ENCODE data around the gene FRS3. TPM values are rescaled to one million over a fixed set of nuclear protein-coding genes. Genes with fewer than 3 reads are reported as not detected.

FRS3 gene
- total and polyA plus RNA-seq, 8 donors, result 0.29 to 22.2 (median 3.6) TPM

GRCh38 chr6:41757271-41757670 is 22.4 kb downstream of the FRS3 start:
- no peak for TF ChIP-seq EP300 (IDR thresholded peaks at IDR 0.05)
- TF ChIP-seq POLR2A (IDR thresholded peaks at IDR 0.05), result no peak
- TF ChIP-seq CTCF (IDR thresholded peaks at IDR 0.05), result no peak
- no peak for TF ChIP-seq POLR2AphosphoS5 (IDR thresholded peaks at IDR 0.05)
- Histone ChIP-seq H3K27me3 (no peaks in the 10 kb centered on the region), H3K4me3 (no peak overlapping the region), H3K4me1 (peaks cover 8 to 31% (median 19%) of the 10 kb centered on the region in 4 donors), H3K9me3 (no peaks in the 10 kb centered on the region), H3K36me3 (no peaks in the 10 kb centered on the region), H3K27ac (peak overlapping the region in 3 of 5 donors; percentile 5 to 58 (median 17))
- no peak for DNase-seq
- intact Hi-C loops (cut with DNase I; ENCODE audit: low total_unique reads), result no loop called here
- WGBS, 5 donors, result 81 to 97% (median 91%) methylated on average over 3 to 6 of the region's 6 CpGs

- Histone ChIP-seq H3K36me3 (no peaks in the 10 kb centered on the region), H3K9me3 (no peaks in the 10 kb centered on the region), H3K4me3 (no peak overlapping the region), H3K27me3 (no peaks in the 10 kb centered on the region), H3K4me1 (peaks cover 8 to 31% (median 19%) of the 10 kb centered on the region in 4 donors), H3K27ac (peak overlapping the region; percentile 17 to 58 (median 28))
- peak in 1 of 2 donors; percentile 68 for DNase-seq
- TF ChIP-seq POLR2AphosphoS5 (IDR thresholded peaks at IDR 0.05) (no peak), EP300 (IDR thresholded peaks at IDR 0.05) (no peak), CTCF (IDR thresholded peaks at IDR 0.05) (no peak), POLR2A (IDR thresholded peaks at IDR 0.05) (no peak)
- intact Hi-C loops (cut with DNase I; ENCODE audit: low total_unique reads), result no loop called here
- 39 to 62% (median 47%) methylated on average over 9 to 13 of the region's 13 CpGs for WGBS, 5 donors
Measured at GRCh38 chr6:41756354-41756753, 23.3 kb downstream of the FRS3 start.

- Histone ChIP-seq H3K27ac (peak overlapping the region in 4 of 5 donors; percentile 17 to 58 (median 30)), H3K4me3 (no peak overlapping the region), H3K36me3 (no peaks in the 10 kb centered on the region), H3K27me3 (no peaks in the 10 kb centered on the region), H3K9me3 (no peaks in the 10 kb centered on the region), H3K4me1 (peaks cover 8 to 31% (median 19%) of the 10 kb centered on the region in 4 donors)
- WGBS, 5 donors, result 39 to 72% (median 46%) methylated on average over 4 of the region's 4 CpGs
- no peak for DNase-seq
- TF ChIP-seq EP300 (IDR thresholded peaks at IDR 0.05) (no peak), POLR2A (IDR thresholded peaks at IDR 0.05) (no peak), CTCF (IDR thresholded peaks at IDR 0.05) (no peak), POLR2AphosphoS5 (IDR thresholded peaks at IDR 0.05) (no peak)
- intact Hi-C loops (cut with DNase I; ENCODE audit: low total_unique reads), result no loop called here
Measured at GRCh38 chr6:41755895-41756294, 23.8 kb downstream of the FRS3 start.

- Histone ChIP-seq H3K27me3 (no peaks in the 10 kb centered on the region), H3K9me3 (no peaks in the 10 kb centered on the region), H3K4me3 (no peak overlapping the region), H3K36me3 (no peaks in the 10 kb centered on the region), H3K4me1 (peaks cover 9 to 20% (median 16%) of the 10 kb centered on the region in 4 donors), H3K27ac (peak overlapping the region in 2 of 5 donors; percentile 41 to 47)
- 92 to 100% (median 98%) methylated on average over 3 of the region's 3 CpGs for WGBS, 5 donors
- intact Hi-C loops (cut with DNase I; ENCODE audit: low total_unique reads), result no loop called here
- TF ChIP-seq POLR2A (IDR thresholded peaks at IDR 0.05) (no peak), POLR2AphosphoS5 (IDR thresholded peaks at IDR 0.05) (no peak), CTCF (IDR thresholded peaks at IDR 0.05) (no peak), EP300 (IDR thresholded peaks at IDR 0.05) (no peak)
- DNase-seq, result no peak
Measured at GRCh38 chr6:41750374-41750773, 29.3 kb downstream of the FRS3 start.
